SJCRH30 (cell line): ENCODE results near the gene ATP8B3. TPM values are rescaled to one million over a fixed set of nuclear protein-coding genes. Genes with fewer than 3 reads are reported as not detected.

ENCODE experiments used
- DNase-seq, 2 experiments: peaks; one replicate each; pipeline ENCODE4 v3.0.0-alpha.2; 2015 to 2020
- H3K27ac ChIP-seq: fragments of 250-450 bp; sonication (Bioruptor Pico); 2 replicates; pipeline ENCODE4 v1.5.1; 2020; ENCODE audit warnings: mild to moderate bottlenecking, moderate library complexity
- H3K27me3 ChIP-seq: fragments of 250-450 bp; sonication (Bioruptor Pico); 2 replicates; pipeline ENCODE4 v1.5.1; 2020; ENCODE audit warnings: mild to moderate bottlenecking, moderate library complexity
- H3K36me3 ChIP-seq: fragments of 250-450 bp; sonication (Bioruptor Pico); 2 replicates; pipeline ENCODE4 v1.5.1; 2020; ENCODE audit warnings: mild to moderate bottlenecking, moderate library complexity
- H3K4me1 ChIP-seq: fragments of 250-450 bp; sonication (Bioruptor Pico); 2 replicates; pipeline ENCODE4 v1.5.1; 2020; ENCODE audit warnings: mild to moderate bottlenecking, moderate library complexity
- H3K4me3 ChIP-seq: fragments of 250-450 bp; sonication (Bioruptor Pico); 2 replicates; pipeline ENCODE4 v1.5.1; 2020; ENCODE audit warnings: mild to moderate bottlenecking, moderate library complexity
- H3K9me3 ChIP-seq: fragments of 250-450 bp; sonication (Bioruptor Pico); replicated peaks from 2 replicates; pipeline ENCODE4 v1.5.1; 2020; ENCODE audit warnings: mild to moderate bottlenecking, moderate library complexity
- total RNA-seq: library from RNA; depleted of rRNA; stranded (reverse); fragments of >200 nt; shearing (Covaris generic); gene quantifications from 2 replicates; pipeline ENCODE4 v1.2.3, GENCODE V29; 2014

ATP8B3 gene
- total RNA-seq, 1 experiment from 2014 or later = 0.08 TPM

GRCh38 chr19:1816530-1817298, 4.6 kb upstream of the ATP8B3 start:
- H3K9me3 ChIP-seq = no peaks in the 10 kb centered on the region
- H3K4me1 ChIP-seq = peaks cover 2% of the 10 kb centered on the region; the same call in 1 of the 2 replicates
- H3K36me3 ChIP-seq = peaks cover 17% of the 10 kb centered on the region; the same call in 1 of the 2 replicates
- no peaks in the 10 kb centered on the region for H3K27me3 ChIP-seq
- DNase-seq = no peak
- no peak overlapping the region for H3K4me3 ChIP-seq
- H3K27ac ChIP-seq = no peak overlapping the region

GRCh38 chr19:1815605-1816529, 3.8 kb upstream of the ATP8B3 start:
- no peaks in the 10 kb centered on the region for H3K27me3 ChIP-seq
- H3K36me3 ChIP-seq = peaks cover 16% of the 10 kb centered on the region; the same call in 1 of the 2 replicates
- peaks cover 2% of the 10 kb centered on the region; the same call in 1 of the 2 replicates for H3K4me1 ChIP-seq
- H3K4me3 ChIP-seq = no peak overlapping the region
- H3K9me3 ChIP-seq = no peaks in the 10 kb centered on the region
- no peak for DNase-seq
- no peak overlapping the region for H3K27ac ChIP-seq

GRCh38 chr19:1814833-1815604, 2.9 kb upstream of the ATP8B3 start:
- no peak for DNase-seq
- Histone ChIP-seq H3K4me3 (no peak overlapping the region), H3K9me3 (no peaks in the 10 kb centered on the region), H3K27me3 (no peaks in the 10 kb centered on the region), H3K36me3 (peaks cover 10% of the 10 kb centered on the region; the same call in 1 of the 2 replicates), H3K4me1 (peaks cover 2% of the 10 kb centered on the region; the same call in 1 of the 2 replicates), H3K27ac (no peak overlapping the region)

GRCh38 chr19:1814391-1814790, 2.3 kb upstream of the ATP8B3 start:
- Histone ChIP-seq H3K27ac (no peak overlapping the region), H3K4me1 (peaks cover 2% of the 10 kb centered on the region; the same call in 1 of the 2 replicates), H3K36me3 (peaks cover 10% of the 10 kb centered on the region; the same call in 1 of the 2 replicates), H3K4me3 (no peak overlapping the region), H3K27me3 (no peaks in the 10 kb centered on the region), H3K9me3 (no peaks in the 10 kb centered on the region)
- DNase-seq = no peak

- Histone ChIP-seq H3K36me3 (peaks cover 10% of the 10 kb centered on the region; the same call in 1 of the 2 replicates), H3K4me1 (peaks cover 2% of the 10 kb centered on the region; the same call in 1 of the 2 replicates), H3K4me3 (peak overlapping the region; percentile 52), H3K27me3 (no peaks in the 10 kb centered on the region), H3K27ac (no peak overlapping the region), H3K9me3 (no peaks in the 10 kb centered on the region)
- DNase-seq = no peak
Measured at GRCh38 chr19:1813192-1814182, 1.4 kb upstream of the ATP8B3 start.

GRCh38 chr19:1812426-1813191, 533 bp upstream of the ATP8B3 start:
- peaks cover 10% of the 10 kb centered on the region; the same call in 1 of the 2 replicates for H3K36me3 ChIP-seq
- H3K4me3 ChIP-seq = peak overlapping the region; percentile 52
- peak; percentile 94 to 96 for DNase-seq
- H3K27ac ChIP-seq = no peak overlapping the region; the same call in 1 of the 2 replicates
- no peaks in the 10 kb centered on the region for H3K9me3 ChIP-seq
- peaks cover 2% of the 10 kb centered on the region; the same call in 1 of the 2 replicates for H3K4me1 ChIP-seq
- no peaks in the 10 kb centered on the region for H3K27me3 ChIP-seq

GRCh38 chr19:1811472-1811894, 593 bp downstream of the ATP8B3 start:
- peak; percentile 27 to 35 for DNase-seq
- H3K27ac ChIP-seq = no peak overlapping the region
- no peak overlapping the region for H3K4me3 ChIP-seq
- 0 out of 2 replicates have a peak, but pooled peaks cover 3% of the 10 kb centered on the region for H3K27me3 ChIP-seq
- H3K36me3 ChIP-seq = peaks cover 5% of the 10 kb centered on the region; the same call in 1 of the 2 replicates
- H3K4me1 ChIP-seq = peaks cover 2% of the 10 kb centered on the region; the same call in 1 of the 2 replicates
- no peaks in the 10 kb centered on the region for H3K9me3 ChIP-seq

- H3K4me1 ChIP-seq = peaks cover 2% of the 10 kb centered on the region; the same call in 1 of the 2 replicates
- H3K27ac ChIP-seq = no peak overlapping the region
- H3K9me3 ChIP-seq = no peaks in the 10 kb centered on the region
- DNase-seq = no peak
- H3K27me3 ChIP-seq = 0 out of 2 replicates have a peak, but pooled peaks cover 3% of the 10 kb centered on the region
- H3K36me3 ChIP-seq = no peaks in the 10 kb centered on the region
- H3K4me3 ChIP-seq = no peak overlapping the region
Measured at GRCh38 chr19:1810439-1811160, 1.5 kb downstream of the ATP8B3 start.

GRCh38 chr19:1809678-1810077, 2.4 kb downstream of the ATP8B3 start:
- H3K27me3 ChIP-seq = 0 out of 2 replicates have a peak, but pooled peaks cover 3% of the 10 kb centered on the region
- H3K27ac ChIP-seq = no peak overlapping the region
- no peaks in the 10 kb centered on the region for H3K36me3 ChIP-seq
- H3K9me3 ChIP-seq = no peaks in the 10 kb centered on the region
- no peak overlapping the region for H3K4me3 ChIP-seq
- DNase-seq = no peak
- H3K4me1 ChIP-seq = peaks cover 2% of the 10 kb centered on the region; the same call in 1 of the 2 replicates

- Histone ChIP-seq H3K9me3 (no peaks in the 10 kb centered on the region), H3K27me3 (0 out of 2 replicates have a peak, but pooled peaks cover 3% of the 10 kb centered on the region), H3K4me3 (no peak overlapping the region), H3K36me3 (no peaks in the 10 kb centered on the region), H3K27ac (no peak overlapping the region), H3K4me1 (no peaks in the 10 kb centered on the region)
- no peak for DNase-seq
Measured at GRCh38 chr19:1808395-1808731, 3.7 kb downstream of the ATP8B3 start.

GRCh38 chr19:1807695-1808394, 4.2 kb downstream of the ATP8B3 start:
- 0 out of 2 replicates have a peak, but pooled peaks cover 3% of the 10 kb centered on the region for H3K27me3 ChIP-seq
- DNase-seq = no peak
- H3K9me3 ChIP-seq = no peaks in the 10 kb centered on the region
- H3K27ac ChIP-seq = no peak overlapping the region
- no peaks in the 10 kb centered on the region for H3K4me1 ChIP-seq
- no peaks in the 10 kb centered on the region for H3K36me3 ChIP-seq
- no peak overlapping the region for H3K4me3 ChIP-seq
